ENCODE data around the gene KRTAP3-1. TPM values are rescaled to one million over a fixed set of nuclear protein-coding genes. Genes with fewer than 3 reads are reported as not detected.

KRTAP3-1 gene
- total RNA-seq = not detected in 2 replicates

DNA sequence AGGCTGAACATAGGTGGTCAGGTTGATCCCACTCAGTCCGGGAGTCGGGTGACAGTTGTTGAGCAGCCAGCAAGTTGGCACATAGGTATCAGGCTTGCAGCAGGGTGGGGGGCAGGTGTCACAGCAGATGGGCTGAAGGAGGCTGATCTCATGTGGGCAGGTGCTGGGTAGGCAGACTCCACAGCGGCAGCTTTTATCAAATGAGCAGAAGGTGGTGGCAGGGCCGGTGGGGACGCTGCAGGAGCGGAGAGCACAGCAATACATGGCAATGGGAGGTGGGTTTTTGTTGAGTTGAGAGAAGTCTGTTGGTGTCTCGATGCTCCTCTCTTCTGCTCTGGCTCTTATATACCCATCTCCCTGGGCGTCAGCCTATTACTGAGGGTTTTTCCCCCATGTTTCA is at the start of gene KRTAP3-1:
Gene KRTAP3-1 (minus strand): TSS at position 318 of the 400 bp plus-strand sequence. CDS start 54 bp downstream, at position 264.

GRCh38 chr17:41055130-41055529 is 46.2 kb upstream of the KRTAP3-1 start, which contains the start of gene KRTAP2-2:
Gene KRTAP2-2, minus strand, starts transcription at chr17:41055230. Its CDS starts 19 bp downstream, at chr17:41055211.

GRCh38 chr17:41046735-41047465 is 38.0 kb upstream of the KRTAP3-1 start, which contains the start of gene KRTAP2-1:
Gene KRTAP2-1, minus strand, starts transcription at chr17:41047316. Its CDS starts 49 bp downstream, at chr17:41047267.

DNA sequence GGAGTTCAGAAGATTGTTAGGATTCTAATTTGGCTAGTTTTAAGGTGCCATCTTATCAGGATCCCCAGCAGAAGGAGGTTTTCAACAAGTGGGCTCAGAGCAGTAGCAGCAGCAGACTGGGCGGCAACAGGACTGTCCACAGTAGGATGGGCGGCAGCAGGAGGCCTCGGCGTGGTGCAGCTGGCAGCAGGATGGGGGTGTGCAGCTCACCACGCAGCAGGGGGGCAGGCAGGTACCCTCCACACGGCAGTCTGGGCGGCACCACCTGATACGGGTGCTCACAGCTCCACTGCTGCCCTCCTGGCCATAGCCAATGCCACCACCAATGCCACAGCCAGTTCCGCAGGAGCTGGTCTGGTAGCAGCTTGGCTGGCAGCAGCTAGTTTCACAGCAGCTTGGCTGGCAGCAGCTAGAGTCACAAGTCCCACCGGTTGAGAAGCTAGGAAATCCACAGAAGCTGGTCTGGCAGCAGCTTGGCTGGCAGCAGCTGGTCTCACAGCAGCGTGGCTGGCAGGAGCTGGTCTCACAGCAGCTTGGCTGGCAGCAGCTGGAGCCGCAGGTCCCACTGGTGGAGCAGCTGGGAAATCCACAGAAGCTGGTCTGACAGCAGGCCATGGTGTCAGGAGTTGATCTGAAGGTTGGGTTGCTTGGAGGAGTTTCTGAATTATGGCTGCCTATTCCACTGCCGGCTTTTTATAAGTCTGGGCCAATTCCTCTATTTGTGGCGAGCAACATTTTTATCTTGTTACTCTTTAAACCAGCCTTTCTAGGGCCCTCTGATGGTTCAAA is 32.0 kb upstream of the KRTAP3-1 start, which contains the start of gene KRTAP1-1:
Gene KRTAP1-1 (minus strand): TSS at position 668 of the 789 bp plus-strand sequence. CDS start 53 bp downstream, at position 615.

DNA sequence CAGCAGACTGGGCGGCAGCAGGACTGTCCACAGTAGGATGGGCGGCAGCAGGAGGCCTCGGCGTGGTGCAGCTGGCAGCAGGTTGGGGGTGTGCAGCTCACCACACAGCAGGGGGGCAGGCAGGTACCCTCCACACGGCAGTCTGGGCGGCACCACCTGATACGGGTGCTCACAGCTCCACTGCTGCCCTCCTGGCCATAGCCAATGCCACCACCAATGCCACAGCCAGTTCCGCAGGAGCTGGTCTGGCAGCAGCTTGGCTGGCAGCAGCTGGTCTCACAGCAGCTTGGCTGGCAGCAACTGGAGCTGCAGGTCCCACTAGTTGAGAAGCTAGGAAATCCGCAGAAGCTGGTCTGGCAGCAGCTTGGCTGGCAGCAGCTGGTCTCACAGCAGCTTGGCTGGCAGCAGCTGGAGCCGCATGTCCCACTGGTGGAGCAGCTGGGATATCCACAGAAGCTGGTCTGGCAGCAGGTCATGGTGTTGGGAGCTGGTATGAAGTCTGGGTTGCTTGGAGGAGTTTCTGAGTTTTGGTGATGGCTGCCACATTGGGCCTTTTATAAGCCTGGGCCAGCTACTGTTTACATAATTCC is 25.5 kb upstream of the KRTAP3-1 start, which contains the start of gene KRTAP1-3:
Gene KRTAP1-3 (minus strand): TSS at position 529 of the 590 bp plus-strand sequence. CDS start 53 bp downstream, at position 476.

GRCh38 chr17:41029633-41030245 is 20.8 kb upstream of the KRTAP3-1 start, which contains the start of gene KRTAP1-4:
Gene KRTAP1-4, minus strand, starts transcription at chr17:41030195. Its CDS starts 117 bp downstream, at chr17:41030078.

GRCh38 chr17:41026715-41027471 is 18.0 kb upstream of the KRTAP3-1 start, which contains the start of gene KRTAP1-5:
Gene KRTAP1-5, minus strand, starts transcription at chr17:41027208. Its CDS starts 53 bp downstream, at chr17:41027155.

GRCh38 chr17:40999563-40999962 is 9.4 kb downstream of the KRTAP3-1 start, which contains the start of gene KRTAP3-2:
Gene KRTAP3-2, minus strand, starts transcription at chr17:40999906. Its CDS starts 53 bp downstream, at chr17:40999853.

DNA sequence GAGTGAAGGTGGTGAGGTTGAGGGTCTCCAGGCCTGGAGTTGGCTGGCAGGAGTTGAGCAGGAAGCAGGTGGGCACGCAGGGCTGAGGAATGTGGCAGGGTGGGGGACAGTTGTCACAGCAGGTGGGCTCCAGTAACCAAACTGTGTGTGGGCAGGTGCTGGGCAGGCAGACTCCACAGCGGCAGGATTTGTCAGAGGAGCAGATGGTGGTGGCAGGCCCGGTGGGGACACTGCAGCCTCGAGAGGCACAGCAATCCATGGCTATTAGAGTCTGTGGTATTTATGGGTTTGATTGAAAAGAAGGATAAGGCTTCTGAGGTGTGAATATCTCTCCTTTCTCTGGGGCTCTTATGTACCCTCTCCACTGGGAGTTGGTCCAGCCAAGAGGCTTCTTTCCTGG is 15.1 kb downstream of the KRTAP3-1 start, which contains the start of gene KRTAP3-3:
Gene KRTAP3-3 (minus strand): TSS at position 326 of the 400 bp plus-strand sequence. CDS start 67 bp downstream, at position 259.

GRCh38 chr17:40984226-40984625 is 24.7 kb downstream of the KRTAP3-1 start, which contains the start of gene KRT40:
Gene KRT40, minus strand, starts transcription at chr17:40984326. Its CDS starts 53 bp downstream, at chr17:40984273.

DNA sequence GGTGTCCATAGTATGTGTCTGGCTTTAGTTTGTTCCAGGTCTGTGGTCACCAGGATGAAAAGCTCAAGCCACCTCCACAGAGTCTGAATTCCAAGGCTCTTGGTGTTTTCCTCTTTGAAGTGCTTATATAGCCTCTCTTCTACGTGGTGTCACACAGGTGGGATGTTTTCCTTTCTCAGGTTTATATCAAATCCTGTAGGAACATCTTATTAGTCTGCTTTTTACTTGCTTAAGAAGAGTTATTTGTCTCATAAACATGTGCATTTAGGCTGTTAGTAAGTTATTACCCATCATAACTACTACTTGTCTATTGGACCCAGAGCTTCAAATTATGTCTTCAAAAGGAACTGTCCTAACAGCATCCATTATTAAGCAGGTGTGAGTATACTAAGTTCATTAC is 42.1 kb downstream of the KRTAP3-1 start, which contains the start of gene KRT39:
Gene KRT39 (minus strand): TSS at position 101 of the 400 bp plus-strand sequence. CDS start 92 bp downstream, at position 9.

Small RNA genes within 50 kb of the gene (small RNA-seq; reads per million reads assigned to genes)
- gene KRTAP3-4P = not detected

Other genes starting within 250 kb of the KRTAP3-1 start
- gene KRT26, start 236.9 kb downstream of the KRTAP3-1 start, total RNA-seq = not detected in 2 replicates
- gene KRT27, start 226.6 kb downstream of the KRTAP3-1 start, total RNA-seq = not detected in 2 replicates
- not detected in 2 replicates for gene KRT28, start 209.2 kb downstream of the KRTAP3-1 start, total RNA-seq
- gene KRT10, start 186.5 kb downstream of the KRTAP3-1 start, total RNA-seq = 7.1 and 7.6 TPM in 2 replicates
- not detected in 2 replicates for gene KRT12, start 141.9 kb downstream of the KRTAP3-1 start, total RNA-seq
- not detected in 2 replicates for gene KRT20, start 123.9 kb downstream of the KRTAP3-1 start, total RNA-seq
- gene KRT23, start 71.5 kb downstream of the KRTAP3-1 start, total RNA-seq = 0.39 and 0.43 TPM in 2 replicates
- gene KRT39, start 42.2 kb downstream of the KRTAP3-1 start, total RNA-seq = not detected in 2 replicates
- gene KRT40, start 24.8 kb downstream of the KRTAP3-1 start, total RNA-seq = not detected in 2 replicates
- gene KRTAP3-3, start 15.0 kb downstream of the KRTAP3-1 start, total RNA-seq = not detected in 2 replicates
- not detected in 2 replicates for gene KRTAP3-2, start 9.2 kb downstream of the KRTAP3-1 start, total RNA-seq
- gene KRTAP1-5, start 18.1 kb upstream of the KRTAP3-1 start, total RNA-seq = 1.3 and 11.6 TPM in 2 replicates
- not detected in 2 replicates for gene KRTAP1-4, start 21.1 kb upstream of the KRTAP3-1 start, total RNA-seq
- not detected in 2 replicates for gene KRTAP1-3, start 25.7 kb upstream of the KRTAP3-1 start, total RNA-seq
- not detected in 2 replicates for gene KRTAP1-1, start 32.3 kb upstream of the KRTAP3-1 start, total RNA-seq
- not detected in 2 replicates for gene KRTAP2-1, start 38.2 kb upstream of the KRTAP3-1 start, total RNA-seq
- not detected in 2 replicates for gene KRTAP2-2, start 46.1 kb upstream of the KRTAP3-1 start, total RNA-seq
- 0.26 and 1.1 TPM in 2 replicates for gene KRTAP2-3, start 51.0 kb upstream of the KRTAP3-1 start, total RNA-seq
- not detected in 2 replicates for gene KRTAP2-4, start 56.8 kb upstream of the KRTAP3-1 start, total RNA-seq
- gene KRTAP4-7, start 75.0 kb upstream of the KRTAP3-1 start, total RNA-seq = not detected in 2 replicates
- not detected in 2 replicates for gene KRTAP4-8, start 89.0 kb upstream of the KRTAP3-1 start, total RNA-seq
- not detected in 2 replicates for gene KRTAP4-16, start 93.1 kb upstream of the KRTAP3-1 start, total RNA-seq
- gene KRTAP4-9, start 96.3 kb upstream of the KRTAP3-1 start, total RNA-seq = not detected in 2 replicates
- not detected in 2 replicates for gene KRTAP4-11, start 109.2 kb upstream of the KRTAP3-1 start, total RNA-seq
- gene KRTAP4-12, start 115.1 kb upstream of the KRTAP3-1 start, total RNA-seq = not detected in 2 replicates
- not detected in 2 replicates for gene KRTAP4-6, start 131.4 kb upstream of the KRTAP3-1 start, total RNA-seq
- gene KRTAP4-5, start 140.7 kb upstream of the KRTAP3-1 start, total RNA-seq = not detected in 2 replicates
- not detected in 2 replicates for gene KRTAP4-4, start 151.6 kb upstream of the KRTAP3-1 start, total RNA-seq
- gene KRTAP4-3, start 159.1 kb upstream of the KRTAP3-1 start, total RNA-seq = not detected in 2 replicates
- not detected in 2 replicates for gene KRTAP4-2, start 169.1 kb upstream of the KRTAP3-1 start, total RNA-seq
- not detected in 2 replicates for gene KRTAP4-1, start 175.8 kb upstream of the KRTAP3-1 start, total RNA-seq
- not detected in 2 replicates for gene KRTAP9-1, start 180.8 kb upstream of the KRTAP3-1 start, total RNA-seq
- gene KRTAP9-2, start 217.5 kb upstream of the KRTAP3-1 start, total RNA-seq = not detected in 2 replicates
- gene KRTAP9-3, start 223.3 kb upstream of the KRTAP3-1 start, total RNA-seq = not detected in 2 replicates
- gene KRTAP9-8, start 228.9 kb upstream of the KRTAP3-1 start, total RNA-seq = not detected in 2 replicates
- not detected in 2 replicates for gene KRTAP9-4, start 240.6 kb upstream of the KRTAP3-1 start, total RNA-seq
- gene KRTAP9-9, start 246.3 kb upstream of the KRTAP3-1 start, total RNA-seq = not detected in 2 replicates